ENCODE data around the gene ZNF512B. TPM values are rescaled to one million over a fixed set of nuclear protein-coding genes. Genes with fewer than 3 reads are reported as not detected.
A peak's percentile ranks its signal among the peaks of the same experiment; 100 is the strongest.

ZNF512B gene
- total and polyA plus RNA-seq, 2 donors (not counting 3 experiments of a cell fraction or from before 2014, with no cell fraction given) = 8.7 to 30.0 TPM

GRCh38 chr20:63973160-63973479, 3.4 kb upstream of the ZNF512B start:
- Histone ChIP-seq H3K4me3 (replicated peaks in 1 of 3; ENCODE audit: insufficient read depth in 1 of 3, low read depth in 1 of 3, low read length in 3 of 3) (no peak overlapping the region), H3K4me1 (ENCODE audit: control insufficient read depth, extremely low read depth, insufficient read depth, low read length) (peaks cover 23% of the 10 kb centered on the region), H3K36me3 (ENCODE audit: control insufficient read depth in 2 of 2, extremely low read depth in 1 of 2, insufficient read depth in 2 of 2, low read length in 2 of 2) (no peaks in the 10 kb centered on the region), H3K9ac (replicated peaks; ENCODE audit: extremely low read depth, insufficient read depth, low read length) (no peak overlapping the region), H3K79me2 (ENCODE audit: control insufficient read depth, insufficient read depth, low read length) (peaks cover 7% of the 10 kb centered on the region), H3K27me3 (ENCODE audit: control insufficient read depth in 2 of 2, insufficient read depth in 2 of 2, low read length in 2 of 2) (no peaks in the 10 kb centered on the region), H2AFZ (ENCODE audit: low read depth, low read length) (no peak overlapping the region), H3K27ac (ENCODE audit: insufficient read depth, low read depth, low read length) (peak overlapping the region; percentile 3), H4K20me1 (replicated peaks; ENCODE audit: control insufficient read depth, extremely low read depth, insufficient read depth, low read length) (no peaks in the 10 kb centered on the region), H3K9me1 (replicated peaks; ENCODE audit: control insufficient read depth, extremely low read depth, insufficient read depth, low read length) (no peaks in the 10 kb centered on the region), H3K4me2 (ENCODE audit: insufficient read depth, low read length) (no peak overlapping the region), H3K9me3 (replicated peaks; ENCODE audit: control insufficient read depth, insufficient read depth, low read length) (no peaks in the 10 kb centered on the region)
- POLR2A ChIA-PET = interaction anchor here (1.3 to 1.8 kb wide), 2 partner anchors 108 to 435 kb away, joined by 3 to 9 read pairs; partner anchors contain the start of gene TPD52L2
- dilution Hi-C loops (cut with MboI; ENCODE audit: extremely low pct_ligation_motif_present, low sequenced_read_pairs) (no loop called here), intact Hi-C loops (cut with micrococcal nuclease) (loop anchor here (2.0 kb wide), 3 partner anchors 82 to 186 kb away; partner anchors contain the start of gene TPD52L2)
- BruUV-seq (replicated peaks) = no TSS peak
- no peak for FAIRE-seq
- no peak for DNase-seq (ENCODE audit: low read depth, low spot score)
- TF ChIP-seq, protein P1, sequence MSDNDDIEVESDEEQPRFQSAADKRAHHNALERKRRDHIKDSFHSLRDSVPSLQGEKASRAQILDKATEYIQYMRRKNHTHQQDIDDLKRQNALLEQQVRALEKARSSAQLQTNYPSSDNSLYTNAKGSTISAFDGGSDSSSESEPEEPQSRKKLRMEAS (IDR thresholded peaks at IDR 0.05; ENCODE audit: insufficient read depth, insufficient read length) = no peak
- TF ChIP-seq EZH2 (IDR thresholded peaks at IDR 0.05; ENCODE audit: borderline replicate concordance, low read depth, low read length, severe bottlenecking) (no peak), JUN (IDR thresholded peaks at IDR 0.05; ENCODE audit: borderline replicate concordance, insufficient read depth, insufficient read length, low read depth) (no peak), FOS (IDR thresholded peaks at IDR 0.05; ENCODE audit: borderline replicate concordance, insufficient read depth, low read length) (no peak), POLR2A (IDR thresholded peaks at IDR 0.05; ENCODE audit: low read depth, low read length) (no peak), POLR2AphosphoS5 (IDR thresholded peaks at IDR 0.05; ENCODE audit: insufficient read depth, low read depth, low read length) (no peak), GATA2 (IDR thresholded peaks at IDR 0.05; ENCODE audit: insufficient read depth, insufficient read length, low read depth, low read length) (no peak), MYC (IDR thresholded peaks at IDR 0.05; ENCODE audit: low read depth, low read length) (no peak)
- TF ChIP-seq, protein P2, sequence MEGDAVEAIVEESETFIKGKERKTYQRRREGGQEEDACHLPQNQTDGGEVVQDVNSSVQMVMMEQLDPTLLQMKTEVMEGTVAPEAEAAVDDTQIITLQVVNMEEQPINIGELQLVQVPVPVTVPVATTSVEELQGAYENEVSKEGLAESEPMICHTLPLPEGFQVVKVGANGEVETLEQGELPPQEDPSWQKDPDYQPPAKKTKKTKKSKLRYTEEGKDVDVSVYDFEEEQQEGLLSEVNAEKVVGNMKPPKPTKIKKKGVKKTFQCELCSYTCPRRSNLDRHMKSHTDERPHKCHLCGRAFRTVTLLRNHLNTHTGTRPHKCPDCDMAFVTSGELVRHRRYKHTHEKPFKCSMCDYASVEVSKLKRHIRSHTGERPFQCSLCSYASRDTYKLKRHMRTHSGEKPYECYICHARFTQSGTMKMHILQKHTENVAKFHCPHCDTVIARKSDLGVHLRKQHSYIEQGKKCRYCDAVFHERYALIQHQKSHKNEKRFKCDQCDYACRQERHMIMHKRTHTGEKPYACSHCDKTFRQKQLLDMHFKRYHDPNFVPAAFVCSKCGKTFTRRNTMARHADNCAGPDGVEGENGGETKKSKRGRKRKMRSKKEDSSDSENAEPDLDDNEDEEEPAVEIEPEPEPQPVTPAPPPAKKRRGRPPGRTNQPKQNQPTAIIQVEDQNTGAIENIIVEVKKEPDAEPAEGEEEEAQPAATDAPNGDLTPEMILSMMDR (IDR thresholded peaks at IDR 0.05; ENCODE audit: extremely low read depth in 1 of 2, insufficient read depth in 1 of 2, low read depth in 1 of 2, low read length in 2 of 2) = no peak
- CTCF ChIA-PET = interaction anchor here (0.9 to 3.3 kb wide), 23 partner anchors 7 to 476 kb away, joined by 3 to 89 read pairs (median 5); partner anchors contain the start of genes DNAJC5 and PTK6

Data from endothelial cell of umbilical vein (primary cell).